Esophagus muscularis mucosa (tissue), 4 donors: ENCODE results near the gene ALKBH5. TPM values are rescaled to one million over a fixed set of nuclear protein-coding genes. Genes with fewer than 3 reads are reported as not detected.

ENCODE experiments used
- DNase-seq: peaks from one replicate; pipeline ENCODE4 v3.0.0-alpha.2; 2017; ENCODE audit errors: extremely low spot score
- H3K27ac ChIP-seq, 4 donors: fragments of 200-600 bp; sonication (generic); replicated peaks in 1 of 4; 1 replicate in 3 of 4; 2 replicates in 1 of 4; pipeline ENCODE4 v1.5.1; 2016 to 2019; ENCODE audit warnings: mild to moderate bottlenecking in 1 of 4
- H3K27me3 ChIP-seq, 4 donors: fragments of 200-600 bp; sonication (generic); one replicate each; pipeline versions ENCODE4 v1.5.1 to v1.6.0; 2016 to 2019
- H3K36me3 ChIP-seq, 4 donors: fragments of 200-600 bp; sonication (generic); one replicate each; pipeline ENCODE4 v1.5.1; 2016 to 2019
- H3K4me1 ChIP-seq, 4 donors: fragments of 200-600 bp; sonication (generic); one replicate each; pipeline ENCODE4 v1.5.1; 2016 to 2019
- H3K4me3 ChIP-seq, 4 donors: fragments of 200-600 bp; sonication (generic); 1 replicate in 2 of 4; 2 replicates in 2 of 4; pipeline ENCODE4 v1.5.1; 2016 to 2019; ENCODE audit warnings: mild to moderate bottlenecking in 4 of 4, moderate library complexity in 1 of 4
- H3K9me3 ChIP-seq, 4 donors: fragments of 200-600 bp; sonication (generic); 1 replicate in 3 of 4; 2 replicates in 1 of 4; pipeline ENCODE4 v1.5.1; 2016 to 2019
- CTCF ChIP-seq, 3 experiments: fragments of 200-600 bp in 2 of 3; fragments of 450-650 bp in 1 of 3; sonication (generic) in 2 of 3; IDR thresholded peaks; one replicate each; pipeline ENCODE4 v1.5.1; 2017 to 2019; ENCODE audit warnings: antibody characterized with exemption in 3 of 3, mild to moderate bottlenecking in 2 of 3, moderate library complexity in 1 of 3
- EP300 ChIP-seq: sonication (generic); formaldehyde crosslinking; IDR thresholded peaks from one replicate; pipeline ENCODE4 v1.6.1; 2017; ENCODE audit warnings: antibody characterized with exemption
- POLR2A ChIP-seq: fragments of 450-650 bp; IDR thresholded peaks from one replicate; pipeline ENCODE4 v1.6.1; 2017; ENCODE audit warnings: antibody characterized with exemption, moderate library complexity, mild to moderate bottlenecking, low read depth
- POLR2AphosphoS5 ChIP-seq, 2 donors: sonication (generic); formaldehyde crosslinking; IDR thresholded peaks; one replicate each; pipeline ENCODE4 v1.6.1; 2017; ENCODE audit warnings: antibody characterized with exemption in 2 of 2
- WGBS: methylation state at CpG from one replicate; pipeline ENCODE4 v1.1.5; 2018; 5-methylcytosine and 5-hydroxymethylcytosine counted together
- intact Hi-C: fragments of 100-400 bp; cut with DNase I; formaldehyde crosslinking; loops from one replicate; pipeline ENCODE4 v1.15.1; 2023
- total RNA-seq, 4 donors: library from RNA; depleted of rRNA; stranded (reverse); fragments of >200 nt; gene quantifications; one replicate each; pipeline versions ENCODE4 v1.1.0 to v1.2.1, GENCODE V29; 2016

Gene ALKBH5
- total RNA-seq: 100 to 1,000 TPM; 120 to 197 (median 151) TPM

DNA sequence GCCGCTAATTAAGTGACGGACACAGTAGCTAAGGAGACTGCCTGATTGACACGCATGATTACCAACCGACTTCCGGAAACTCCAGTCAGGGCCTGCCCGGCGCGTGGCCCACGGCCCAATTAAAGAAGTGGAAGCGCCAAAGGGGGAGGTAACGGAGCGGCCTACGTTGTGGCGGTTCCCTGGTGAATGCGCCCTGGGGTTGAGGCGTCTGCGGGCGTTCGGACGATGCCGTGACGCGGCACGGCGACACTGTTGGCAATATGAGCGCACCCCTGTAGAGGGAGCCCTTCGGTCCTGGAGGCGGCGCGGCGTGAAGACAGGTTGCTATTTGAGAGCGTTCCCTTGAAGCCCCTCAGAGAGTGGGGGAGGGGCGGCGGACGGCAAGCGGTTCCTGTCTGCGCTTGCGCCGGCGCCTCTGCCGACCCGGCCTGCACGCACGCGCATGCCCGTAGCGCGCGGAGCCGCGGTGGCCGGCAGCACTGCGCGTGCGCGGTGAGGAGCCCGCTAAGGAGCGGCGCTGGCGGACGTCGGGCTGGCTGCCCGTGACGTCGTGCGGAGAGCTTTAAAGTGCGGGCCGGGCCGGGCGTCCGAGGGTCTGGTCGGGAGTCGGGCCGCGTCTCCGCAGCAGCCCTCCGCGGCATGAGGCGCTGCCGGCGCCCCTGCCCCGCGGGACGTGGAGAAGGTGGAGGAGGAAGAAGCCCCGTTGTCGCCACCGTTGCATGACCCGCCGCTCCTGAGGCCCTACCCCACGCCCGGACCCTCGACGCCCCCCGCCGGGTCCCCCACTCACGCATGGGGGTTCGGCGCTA is at the start of gene ALKBH5:
Gene ALKBH5, plus strand, starts transcription at position 495 of the 809 bp plus-strand sequence. CDS start 416 bp downstream, outside the sequence.
- peak; percentile 99 for DNase-seq
- Histone ChIP-seq H3K9me3 (no peaks in the 10 kb centered on the region), H3K27ac (peak within 1 kb of the TSS; percentile 98 to 99 (median 98)), H3K27me3 (no peaks in the 10 kb centered on the region), H3K4me1 (peaks cover 41 to 56% (median 50%) of the 10 kb centered on the region in 4 donors), H3K4me3 (peak within 1 kb of the TSS; percentile 87 to 97 (median 94)), H3K36me3 (peaks cover 0 to 9% (median 2%) of the 10 kb centered on the region in 4 donors)
- TF ChIP-seq POLR2A (peak; percentile 90), CTCF (IDR thresholded peaks at IDR 0.05) (peak in 2 of 3 experiments; percentile 20 to 23), POLR2AphosphoS5 (IDR thresholded peaks at IDR 0.05) (peak; percentile 91 to 98), EP300 (no peak)
- intact Hi-C loops: no loop called here
- WGBS: 0% methylated on average over 14 of the region's 98 CpGs

- no peak for TF ChIP-seq POLR2A
- no peak for TF ChIP-seq POLR2AphosphoS5 (IDR thresholded peaks at IDR 0.05)
- no peak for TF ChIP-seq CTCF (IDR thresholded peaks at IDR 0.05)
- no peak for TF ChIP-seq EP300
- no peak for DNase-seq
- Histone ChIP-seq H3K4me1 (peaks cover 0 to 8% (median 3%) of the 10 kb centered on the region in 4 donors), H3K27ac (no peak overlapping the region), H3K4me3 (no peak overlapping the region), H3K9me3 (no peaks in the 10 kb centered on the region), H3K36me3 (no peaks in the 10 kb centered on the region), H3K27me3 (peaks cover 0 to 28% (median 0%) of the 10 kb centered on the region in 4 donors)
- intact Hi-C loops: no loop called here
- 92% methylated on average over 14 of the region's 19 CpGs for WGBS
Measured at GRCh38 chr17:18136357-18136756, 47.3 kb upstream of the ALKBH5 start.

GRCh38 chr17:18138065-18138749 is 45.4 kb upstream of the ALKBH5 start:
- TF ChIP-seq CTCF (IDR thresholded peaks at IDR 0.05) (no peak), EP300 (no peak), POLR2AphosphoS5 (IDR thresholded peaks at IDR 0.05) (no peak)
- H3K4me3 ChIP-seq: no peak overlapping the region
- intact Hi-C loops: no loop called here
- H3K4me1 ChIP-seq: peaks cover 0 to 8% (median 4%) of the 10 kb centered on the region in 4 donors
- no peaks in the 10 kb centered on the region for H3K36me3 ChIP-seq
- H3K9me3 ChIP-seq: no peaks in the 10 kb centered on the region
- H3K27ac ChIP-seq: no peak overlapping the region
- DNase-seq: no peak
- peaks cover 0 to 44% (median 0%) of the 10 kb centered on the region in 4 donors for H3K27me3 ChIP-seq
- WGBS: 78% methylated on average over 7 of the region's 8 CpGs

DNA sequence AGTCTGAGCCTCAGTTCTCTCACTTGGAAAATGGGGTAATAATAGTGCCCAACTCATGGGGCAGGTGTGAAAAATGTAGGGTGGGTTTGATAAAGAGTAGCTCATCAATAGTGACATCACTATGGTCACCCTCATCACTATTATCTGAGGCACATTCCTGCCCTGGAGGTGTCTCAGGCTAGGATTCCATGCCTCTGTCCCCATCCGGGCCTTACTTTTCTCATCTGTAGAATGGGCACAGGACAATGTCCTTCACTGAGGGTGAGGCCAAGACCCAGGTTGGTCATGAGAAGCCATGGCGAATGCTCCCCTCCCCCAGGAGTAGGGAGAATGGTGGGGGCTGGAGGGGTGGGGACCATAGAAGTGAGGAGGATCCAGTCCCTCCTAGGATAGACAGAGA is 44.5 kb upstream of the ALKBH5 start:
- Histone ChIP-seq H3K27me3 (peaks cover 0 to 53% (median 0%) of the 10 kb centered on the region in 4 donors), H3K9me3 (no peaks in the 10 kb centered on the region), H3K36me3 (no peaks in the 10 kb centered on the region), H3K27ac (no peak overlapping the region), H3K4me3 (no peak overlapping the region), H3K4me1 (peaks cover 0 to 8% (median 4%) of the 10 kb centered on the region in 4 donors)
- 90% methylated on average over 2 of the region's 2 CpGs for WGBS
- no peak for DNase-seq
- TF ChIP-seq CTCF (IDR thresholded peaks at IDR 0.05): no peak
- TF ChIP-seq POLR2AphosphoS5 (IDR thresholded peaks at IDR 0.05): no peak
- TF ChIP-seq POLR2A: no peak
- no peak for TF ChIP-seq EP300
- intact Hi-C loops: no loop called here
